ENCODE measurements around the gene HOXB8.

DNA sequence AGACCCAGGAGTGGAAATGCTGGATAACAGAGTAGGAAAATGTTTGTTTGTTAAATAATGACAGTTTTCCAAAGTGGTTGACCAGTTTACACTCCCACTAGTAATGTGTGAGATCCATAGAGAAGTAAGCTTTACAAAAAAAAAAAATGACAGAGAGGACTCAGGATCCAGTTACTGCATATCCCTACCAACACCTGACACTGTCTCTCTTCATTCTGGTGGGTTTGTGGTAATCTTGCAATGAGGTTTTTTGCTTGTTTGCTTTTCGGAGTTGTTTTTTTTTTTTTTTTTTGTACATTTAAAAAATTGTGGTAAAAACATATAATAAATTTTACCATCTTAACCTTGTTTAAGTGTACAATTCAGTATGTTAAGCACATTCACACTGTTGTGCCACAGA is 34.6 kb upstream of the HOXB8 start:
- TF ChIP-seq CTCF (conservative IDR thresholded peaks at IDR 0.05), result no peak
- TF ChIP-seq EZH2 (IDR thresholded peaks at IDR 0.05; ENCODE audit: low read depth), result no peak
